ENCODE measurements around the gene PSME4.

Gene PSME4

GRCh38 chr2:53949457-53949856, 21.3 kb downstream of the PSME4 start:
- TF ChIP-seq SPI1 (IDR thresholded peaks at IDR 0.05; ENCODE audit: borderline replicate concordance, low read depth), result no peak
- TF ChIP-seq GABPA (IDR thresholded peaks at IDR 0.05; ENCODE audit: low read depth), result no peak
- TF ChIP-seq CTCF (IDR thresholded peaks at IDR 0.05; ENCODE audit: insufficient read depth, low read length), result no peak
- no peak for TF ChIP-seq POLR2AphosphoS5 (IDR thresholded peaks at IDR 0.05; ENCODE audit: low read depth)
- TF ChIP-seq, protein P1, sequence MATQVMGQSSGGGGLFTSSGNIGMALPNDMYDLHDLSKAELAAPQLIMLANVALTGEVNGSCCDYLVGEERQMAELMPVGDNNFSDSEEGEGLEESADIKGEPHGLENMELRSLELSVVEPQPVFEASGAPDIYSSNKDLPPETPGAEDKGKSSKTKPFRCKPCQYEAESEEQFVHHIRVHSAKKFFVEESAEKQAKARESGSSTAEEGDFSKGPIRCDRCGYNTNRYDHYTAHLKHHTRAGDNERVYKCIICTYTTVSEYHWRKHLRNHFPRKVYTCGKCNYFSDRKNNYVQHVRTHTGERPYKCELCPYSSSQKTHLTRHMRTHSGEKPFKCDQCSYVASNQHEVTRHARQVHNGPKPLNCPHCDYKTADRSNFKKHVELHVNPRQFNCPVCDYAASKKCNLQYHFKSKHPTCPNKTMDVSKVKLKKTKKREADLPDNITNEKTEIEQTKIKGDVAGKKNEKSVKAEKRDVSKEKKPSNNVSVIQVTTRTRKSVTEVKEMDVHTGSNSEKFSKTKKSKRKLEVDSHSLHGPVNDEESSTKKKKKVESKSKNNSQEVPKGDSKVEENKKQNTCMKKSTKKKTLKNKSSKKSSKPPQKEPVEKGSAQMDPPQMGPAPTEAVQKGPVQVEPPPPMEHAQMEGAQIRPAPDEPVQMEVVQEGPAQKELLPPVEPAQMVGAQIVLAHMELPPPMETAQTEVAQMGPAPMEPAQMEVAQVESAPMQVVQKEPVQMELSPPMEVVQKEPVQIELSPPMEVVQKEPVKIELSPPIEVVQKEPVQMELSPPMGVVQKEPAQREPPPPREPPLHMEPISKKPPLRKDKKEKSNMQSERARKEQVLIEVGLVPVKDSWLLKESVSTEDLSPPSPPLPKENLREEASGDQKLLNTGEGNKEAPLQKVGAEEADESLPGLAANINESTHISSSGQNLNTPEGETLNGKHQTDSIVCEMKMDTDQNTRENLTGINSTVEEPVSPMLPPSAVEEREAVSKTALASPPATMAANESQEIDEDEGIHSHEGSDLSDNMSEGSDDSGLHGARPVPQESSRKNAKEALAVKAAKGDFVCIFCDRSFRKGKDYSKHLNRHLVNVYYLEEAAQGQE (IDR thresholded peaks at IDR 0.05; ENCODE audit: insufficient replicate concordance, low read depth), result no peak
- DNase-seq (ENCODE audit: low read depth in 1 of 2, low spot score in 1 of 2), result no peak
- no peaks in the 10 kb centered on the region for H3K27me3 ChIP-seq (ENCODE audit: insufficient read depth, poor library complexity, severe bottlenecking)
- no peak overlapping the region for H3K4me3 ChIP-seq (replicated peaks; ENCODE audit: insufficient read depth, low read length)
- H3K27ac ChIP-seq (replicated peaks), result no peak overlapping the region

- Histone ChIP-seq H3K27me3 (ENCODE audit: insufficient read depth, poor library complexity, severe bottlenecking) (no peaks in the 10 kb centered on the region), H3K27ac (replicated peaks) (no peak overlapping the region), H3K4me3 (replicated peaks; ENCODE audit: insufficient read depth, low read length) (no peak overlapping the region)
- DNase-seq (ENCODE audit: low read depth in 1 of 2, low spot score in 1 of 2), result no peak
- TF ChIP-seq, protein P1 (IDR thresholded peaks at IDR 0.05; ENCODE audit: insufficient replicate concordance, low read depth), result no peak
- TF ChIP-seq GABPA (IDR thresholded peaks at IDR 0.05; ENCODE audit: low read depth) (no peak), CTCF (IDR thresholded peaks at IDR 0.05; ENCODE audit: insufficient read depth, low read length) (no peak), SPI1 (IDR thresholded peaks at IDR 0.05; ENCODE audit: borderline replicate concordance, low read depth) (no peak), POLR2AphosphoS5 (IDR thresholded peaks at IDR 0.05; ENCODE audit: low read depth) (no peak)
Measured at GRCh38 chr2:53945538-53945937, 25.3 kb downstream of the PSME4 start.

DNA sequence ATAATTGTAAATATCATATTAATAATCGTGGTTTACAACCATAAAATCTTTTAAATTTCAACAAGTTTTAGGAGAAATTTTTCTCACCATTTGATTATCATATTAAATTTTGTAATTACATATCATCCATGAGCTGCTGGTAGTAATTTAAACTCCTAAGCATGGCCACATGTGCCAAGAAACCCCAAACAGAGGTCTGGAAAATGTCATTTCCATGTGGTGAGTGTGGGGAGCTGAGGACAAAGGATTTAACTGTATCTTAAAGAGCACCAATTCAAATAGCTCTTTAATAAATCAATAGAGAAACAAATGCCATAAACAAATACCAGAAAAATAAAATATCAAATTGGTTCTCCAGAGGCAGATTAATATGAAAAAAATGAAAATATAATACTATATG, 26.3 kb downstream of the PSME4 start:
- TF ChIP-seq POLR2AphosphoS5 (IDR thresholded peaks at IDR 0.05; ENCODE audit: low read depth) (no peak), SPI1 (IDR thresholded peaks at IDR 0.05; ENCODE audit: borderline replicate concordance, low read depth) (no peak)
- DNase-seq (ENCODE audit: low read depth in 1 of 2, low spot score in 1 of 2), result no peak
- Histone ChIP-seq H3K4me3 (replicated peaks; ENCODE audit: insufficient read depth, low read length) (no peak overlapping the region), H3K27ac (replicated peaks) (no peak overlapping the region), H3K27me3 (ENCODE audit: insufficient read depth, poor library complexity, severe bottlenecking) (no peaks in the 10 kb centered on the region)

DNA sequence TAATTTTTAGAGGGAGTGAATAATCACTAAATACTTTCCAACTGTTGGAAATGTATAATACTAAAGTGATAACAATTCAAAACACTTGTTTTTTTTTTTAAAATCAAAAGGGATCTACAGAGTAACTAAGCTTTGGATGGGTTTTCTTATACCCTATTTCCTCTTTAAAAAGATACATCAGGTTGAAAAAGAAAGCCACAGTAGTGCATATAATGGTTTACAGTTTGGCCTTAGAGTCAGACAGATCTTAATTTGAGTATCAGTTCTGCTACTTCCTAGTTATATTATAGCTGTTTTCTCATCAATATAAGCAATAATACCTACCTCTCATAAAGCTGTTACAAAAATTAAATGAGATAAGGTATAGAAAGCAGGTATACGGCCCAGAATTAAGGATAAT, 28.5 kb downstream of the PSME4 start:
- TF ChIP-seq GABPA (IDR thresholded peaks at IDR 0.05; ENCODE audit: low read depth), result no peak
- TF ChIP-seq POLR2AphosphoS5 (IDR thresholded peaks at IDR 0.05; ENCODE audit: low read depth), result no peak
- TF ChIP-seq, protein P1 (IDR thresholded peaks at IDR 0.05; ENCODE audit: insufficient replicate concordance, low read depth), result no peak
- TF ChIP-seq CTCF (IDR thresholded peaks at IDR 0.05; ENCODE audit: insufficient read depth, low read length), result no peak
- no peak for TF ChIP-seq SPI1 (IDR thresholded peaks at IDR 0.05; ENCODE audit: borderline replicate concordance, low read depth)
- H3K27ac ChIP-seq (replicated peaks), result no peak overlapping the region
- no peak for DNase-seq (ENCODE audit: low read depth in 1 of 2, low spot score in 1 of 2)
- H3K4me3 ChIP-seq (replicated peaks; ENCODE audit: insufficient read depth, low read length), result no peak overlapping the region
- no peaks in the 10 kb centered on the region for H3K27me3 ChIP-seq (ENCODE audit: insufficient read depth, poor library complexity, severe bottlenecking)
